H1 (cell line): ENCODE results near the gene MAP2K7.

ENCODE experiments used
- BCL11A ChIP-seq, 2 experiments: IDR thresholded peaks; one replicate each; pipeline ENCODE4 v1.6.1; 2011; ENCODE audit warnings: low read depth in 2 of 2, low read length in 2 of 2, mild to moderate bottlenecking in 2 of 2
- CTCF ChIP-seq, 3 experiments: IDR thresholded peaks; 1 replicate in 2 of 3; 2 replicates in 1 of 3; pipeline versions ENCODE4 v1.5.1 to v1.6.1; 2011; ENCODE audit warnings: low read length in 3 of 3, mild to moderate bottlenecking in 3 of 3, inconsistent platforms in 2 of 3, low read depth in 1 of 3, moderate library complexity in 1 of 3; ENCODE audit not compliant: insufficient read depth in 1 of 3; ENCODE audit errors: control extremely low read depth in 1 of 3
- EP300 ChIP-seq, 2 experiments: IDR thresholded peaks; 1 replicate in 1 of 2; 2 replicates in 1 of 2; pipeline ENCODE4 v1.6.1; 2011 to 2012; ENCODE audit warnings: low read depth in 2 of 2, low read length in 2 of 2, mild to moderate bottlenecking in 2 of 2, borderline replicate concordance in 1 of 2, inconsistent platforms in 1 of 2, moderate library complexity in 1 of 2
- EZH2 ChIP-seq: fragments of 200-600 bp; sonication (generic); IDR thresholded peaks from 2 replicates; pipeline ENCODE4 v1.7.1; 2012; ENCODE audit warnings: low read depth, mild to moderate bottlenecking, moderate library complexity, low read length, inconsistent platforms; ENCODE audit not compliant: severe bottlenecking
- GABPA ChIP-seq: IDR thresholded peaks from 2 replicates; pipeline ENCODE4 v1.6.1; 2011; ENCODE audit warnings: mild to moderate bottlenecking, low read length, moderate library complexity, borderline replicate concordance; ENCODE audit not compliant: insufficient read depth
- JUND ChIP-seq: IDR thresholded peaks from 2 replicates; pipeline ENCODE4 v1.6.1; 2011; ENCODE audit warnings: mild to moderate bottlenecking, improper control_type of control experiment, low read length
- KDM1A ChIP-seq: fragments of 200-600, 300-600 bp; sonication (generic); IDR thresholded peaks from 2 replicates; pipeline ENCODE4 v1.7.1; 2016; ENCODE audit warnings: mild to moderate bottlenecking, low read length, borderline replicate concordance
- MAX ChIP-seq: IDR thresholded peaks from 2 replicates; pipeline ENCODE4 v1.6.1; 2012; ENCODE audit warnings: inconsistent platforms
- POLR2A ChIP-seq, 2 experiments: IDR thresholded peaks; 1 replicate in 1 of 2; 2 replicates in 1 of 2; pipeline ENCODE4 v1.6.1; 2011; ENCODE audit warnings: low read depth in 2 of 2, low read length in 2 of 2, mild to moderate bottlenecking in 2 of 2; ENCODE audit errors: control extremely low read depth in 1 of 2
- RXRA ChIP-seq: IDR thresholded peaks from 2 replicates; pipeline ENCODE4 v1.6.1; 2011; ENCODE audit warnings: low read depth, mild to moderate bottlenecking, low read length, moderate library complexity; ENCODE audit not compliant: insufficient read depth
- SAP30 ChIP-seq: fragments of 300-600 bp; sonication (generic); IDR thresholded peaks from 2 replicates; pipeline ENCODE4 v1.7.1; 2012; ENCODE audit warnings: low read length, moderate library complexity, mild to moderate bottlenecking, inconsistent platforms; ENCODE audit not compliant: insufficient read depth, insufficient replicate concordance
- TAF1 ChIP-seq: IDR thresholded peaks from 2 replicates; pipeline ENCODE4 v1.6.1; 2011; ENCODE audit warnings: mild to moderate bottlenecking, low read depth, low read length
- TEAD4 ChIP-seq: IDR thresholded peaks from 2 replicates; pipeline ENCODE4 v1.6.1; 2012; ENCODE audit warnings: low read depth, low read length, inconsistent platforms, mixed read lengths
- ZNF274 ChIP-seq: IDR thresholded peaks from 2 replicates; pipeline ENCODE4 v1.7.0; 2012; ENCODE audit warnings: low read length, borderline replicate concordance; ENCODE audit errors: extremely low read depth

DNA sequence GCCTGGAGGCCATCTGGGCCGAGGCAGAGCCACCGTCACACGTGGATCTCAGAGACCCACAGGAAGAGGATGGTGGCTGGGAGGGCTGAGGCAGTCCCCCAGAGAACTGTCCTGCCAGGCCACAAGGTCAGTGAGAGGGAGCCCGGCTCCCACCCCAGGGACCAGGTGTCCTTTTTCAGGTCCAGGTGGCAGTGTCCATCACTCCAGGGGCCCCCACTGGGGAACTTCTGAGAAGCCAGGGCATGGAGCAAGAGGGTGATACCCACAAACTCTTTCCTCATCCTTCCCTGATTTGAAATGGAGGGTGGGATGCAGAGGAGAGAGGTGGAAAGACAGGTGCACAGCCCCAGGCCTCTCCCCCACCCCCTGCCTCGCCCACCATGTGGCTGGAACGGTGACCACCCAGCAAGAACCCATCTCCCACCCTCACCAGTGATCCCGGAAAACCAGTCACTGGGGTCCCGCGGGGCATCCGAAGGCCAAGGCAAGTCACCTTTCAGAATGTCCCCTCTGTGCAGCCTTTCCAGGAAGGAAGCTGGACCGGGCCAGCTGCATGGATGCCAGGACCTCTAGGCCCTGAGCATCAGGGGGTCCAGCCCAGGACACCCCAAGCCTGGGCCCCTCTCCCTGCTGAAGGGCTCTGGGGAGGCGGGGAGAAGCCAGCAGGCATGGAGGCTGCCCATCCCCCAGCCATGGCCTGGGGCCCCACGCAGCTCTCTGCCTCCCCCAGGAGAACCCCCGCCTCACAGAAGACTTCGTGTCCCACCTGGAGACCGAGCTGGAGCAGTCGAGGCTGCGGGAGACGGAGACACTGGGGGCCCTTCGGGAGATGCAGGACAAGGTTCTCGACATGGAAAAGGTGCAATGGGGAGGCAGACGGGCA is 43.6 kb upstream of the MAP2K7 start:
- TF ChIP-seq MAX (no peak), GABPA (no peak), EZH2 (no peak), RXRA (no peak), POLR2A (IDR thresholded peaks at IDR 0.05; ENCODE audit: control extremely low read depth in 1 of 2, low read depth in 2 of 2, low read length in 2 of 2) (no peak), BCL11A (IDR thresholded peaks at IDR 0.05; ENCODE audit: low read depth in 2 of 2, low read length in 2 of 2) (no peak), KDM1A (no peak), ZNF274 (no peak), TEAD4 (no peak), CTCF (IDR thresholded peaks at IDR 0.05; ENCODE audit: control extremely low read depth in 1 of 3, insufficient read depth in 1 of 3, low read depth in 1 of 3, low read length in 3 of 3) (no peak), EP300 (IDR thresholded peaks at IDR 0.05; ENCODE audit: borderline replicate concordance in 1 of 2, low read depth in 2 of 2, low read length in 2 of 2) (no peak), TAF1 (no peak), SAP30 (no peak), JUND (no peak)
